Ramos (cell line): Measurements from ENCODE around the gene PKIB.

Source experiments
- in situ Hi-C: fragments of 300-500 bp; cut with MboI; formaldehyde crosslinking; loops from one replicate; pipeline ENCODE4 v1.14.3; 2022; ENCODE audit warnings: low sequenced_read_pairs; ENCODE audit not compliant: unreplicated experiment

The PKIB gene

DNA sequence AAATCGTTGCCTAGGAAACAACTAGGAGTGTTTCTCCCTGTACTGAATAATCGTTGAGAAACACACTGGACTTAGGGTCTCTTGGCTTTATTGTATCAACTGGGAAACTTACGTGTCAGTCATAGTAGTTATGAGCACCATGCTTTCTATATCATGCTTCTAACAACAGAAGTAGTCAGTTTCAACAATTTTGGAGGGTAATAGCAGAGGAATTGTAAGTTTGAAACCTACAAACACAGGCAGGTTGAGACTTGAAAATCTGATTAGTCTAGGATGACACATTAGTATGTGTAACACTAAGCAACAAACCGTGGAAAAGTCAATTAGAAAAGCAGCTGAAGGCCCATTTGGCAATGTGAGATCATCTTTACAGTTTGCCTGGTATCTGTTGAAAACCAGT, 125.4 kb downstream of the PKIB start:
- in situ Hi-C loops, result loop anchor here (25.0 kb wide), 1 partner anchor 102 kb away; no protein-coding TSS in a partner anchor

DNA sequence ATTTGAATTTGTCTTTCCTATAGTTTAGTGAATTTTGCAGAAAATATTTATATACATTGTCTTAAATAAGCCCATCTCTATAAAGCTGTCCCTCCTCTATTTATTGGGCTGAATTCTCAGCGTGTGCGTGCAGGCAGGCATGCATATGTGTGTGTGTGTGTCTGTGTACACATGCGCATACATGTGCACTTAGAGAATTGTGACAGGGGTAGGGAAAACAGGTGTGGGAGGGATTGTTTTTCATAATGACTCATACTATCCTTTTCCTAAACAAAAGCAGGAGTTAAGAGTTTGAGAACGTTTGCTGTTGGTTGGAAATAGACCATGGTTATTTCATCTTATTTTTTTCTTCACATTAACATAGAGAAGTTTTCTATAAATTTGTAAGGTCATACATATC, 126.0 kb downstream of the PKIB start:
- in situ Hi-C loops, result loop anchor here (25.0 kb wide), 1 partner anchor 101 kb away; no protein-coding TSS in a partner anchor

DNA sequence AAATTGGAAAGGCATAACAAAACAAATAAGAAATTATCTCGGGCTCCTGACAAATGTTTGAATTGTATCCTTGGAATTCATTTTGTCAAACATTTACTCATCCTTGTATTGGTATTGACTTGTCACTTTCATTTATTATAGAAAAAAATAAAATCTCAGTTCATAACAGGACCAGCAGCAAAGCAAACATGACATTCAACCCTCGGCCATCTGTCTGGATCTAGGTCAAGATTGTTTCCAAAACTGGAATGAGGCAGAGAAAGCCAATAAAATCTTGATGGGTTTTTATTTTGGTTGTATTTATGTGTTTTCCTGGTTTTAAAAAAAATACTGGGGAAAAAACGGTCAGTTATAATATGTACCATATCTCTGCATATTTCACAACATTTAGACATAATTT, 126.4 kb downstream of the PKIB start:
- in situ Hi-C loops, result loop anchor here (25.0 kb wide), 1 partner anchor 101 kb away; no protein-coding TSS in a partner anchor

DNA sequence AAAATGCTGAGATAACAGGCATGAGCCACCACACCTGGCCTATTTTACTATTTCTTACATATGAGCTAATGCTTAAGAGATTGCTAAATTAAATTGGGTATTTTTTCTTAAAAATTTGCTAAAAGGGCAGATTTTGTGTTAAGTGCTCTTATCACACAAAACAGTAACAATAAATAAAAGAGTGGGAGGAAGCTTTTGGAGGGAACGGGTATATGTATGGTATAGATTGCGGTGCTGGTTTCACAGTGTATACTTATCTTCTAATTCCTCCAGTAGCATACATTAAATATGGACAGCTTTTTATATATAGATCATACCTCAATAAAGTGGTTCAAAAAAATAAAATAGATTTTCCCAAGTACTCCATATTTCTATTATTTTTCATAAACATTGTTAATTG, 129.9 kb downstream of the PKIB start:
- in situ Hi-C loops, result loop anchor here (25.0 kb wide), 1 partner anchor 97 kb away; no protein-coding TSS in a partner anchor

DNA sequence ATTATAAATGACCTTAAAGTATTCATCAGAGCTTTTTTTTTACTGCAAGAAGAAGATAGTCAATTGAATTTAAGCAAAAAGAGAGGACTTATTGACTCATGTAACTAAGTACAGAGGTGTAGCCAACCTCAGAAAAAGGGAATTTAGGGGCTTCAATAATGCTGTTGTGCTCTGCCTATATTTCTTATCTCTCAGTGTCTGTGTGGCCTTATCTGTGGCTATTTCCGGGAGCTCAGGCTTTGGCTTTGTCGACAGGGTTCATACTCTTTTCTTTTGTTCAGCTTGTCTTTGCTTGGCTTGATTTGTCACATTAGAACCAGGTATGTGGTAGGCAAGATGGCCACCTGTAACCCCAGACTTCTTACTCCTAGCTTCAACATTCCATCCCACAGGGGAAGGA, 130.7 kb downstream of the PKIB start:
- in situ Hi-C loops, result loop anchor here (25.0 kb wide), 1 partner anchor 96 kb away; no protein-coding TSS in a partner anchor

DNA sequence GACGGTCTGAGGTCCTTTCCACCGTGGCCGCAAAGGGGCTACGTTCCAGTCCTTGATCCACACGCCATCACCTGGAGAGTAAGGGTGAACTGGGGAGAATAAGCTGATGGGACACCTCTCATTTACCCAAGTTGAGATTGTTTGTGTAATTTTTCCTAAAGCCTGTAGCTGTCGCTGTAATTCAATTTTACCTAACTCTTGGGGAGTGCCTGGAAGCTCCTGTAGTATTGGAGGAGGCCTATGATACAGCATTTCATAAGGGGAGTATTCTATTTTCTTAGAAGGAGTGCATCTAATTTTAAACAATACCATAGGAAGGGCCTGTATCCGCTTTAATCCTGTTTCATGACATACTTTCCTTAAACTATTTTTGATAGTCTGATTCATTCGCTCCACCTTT, 134.0 kb downstream of the PKIB start:
- in situ Hi-C loops, result loop anchor here (25.0 kb wide), 1 partner anchor 93 kb away; no protein-coding TSS in a partner anchor

DNA sequence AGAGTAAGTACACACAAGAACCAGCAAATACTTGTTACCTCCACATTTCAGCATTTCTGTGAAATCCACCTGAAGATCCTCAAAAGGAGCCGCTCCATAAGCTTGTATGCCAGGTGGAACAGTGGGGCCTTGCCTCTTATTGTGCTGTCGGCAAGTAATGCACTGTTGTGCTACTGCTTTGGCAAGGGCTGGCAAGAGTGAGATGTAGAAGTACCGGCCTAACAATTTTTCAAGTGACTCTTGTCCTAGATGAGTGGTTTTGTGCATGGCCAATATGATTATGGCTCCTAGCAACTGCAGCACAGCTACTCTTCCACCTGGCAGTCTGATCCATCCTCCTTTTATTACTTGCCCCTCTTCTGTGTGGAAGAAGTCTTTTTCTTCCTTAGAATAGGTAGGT, 134.7 kb downstream of the PKIB start:
- in situ Hi-C loops, result loop anchor here (25.0 kb wide), 1 partner anchor 92 kb away; no protein-coding TSS in a partner anchor

DNA sequence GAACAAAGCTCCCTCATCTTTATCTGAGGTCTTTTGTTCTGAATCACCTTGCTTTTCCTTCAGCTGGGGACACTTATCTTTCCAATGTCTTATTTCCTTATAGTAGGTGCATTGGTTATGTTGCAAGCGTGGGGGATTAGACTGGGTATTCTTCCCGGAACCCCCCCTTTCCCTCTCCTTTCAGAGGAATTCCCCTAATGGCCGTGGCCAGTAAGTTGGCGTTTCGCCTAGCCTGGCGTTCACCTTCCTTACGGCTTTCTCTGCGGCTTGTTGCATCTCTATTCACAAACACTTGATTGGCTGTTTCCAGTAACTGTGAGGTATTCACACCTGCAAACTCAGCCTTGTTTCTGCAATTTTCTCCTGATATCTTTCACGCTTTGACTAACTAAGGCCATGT, 136.5 kb downstream of the PKIB start:
- in situ Hi-C loops, result loop anchor here (25.0 kb wide), 1 partner anchor 91 kb away; no protein-coding TSS in a partner anchor

DNA sequence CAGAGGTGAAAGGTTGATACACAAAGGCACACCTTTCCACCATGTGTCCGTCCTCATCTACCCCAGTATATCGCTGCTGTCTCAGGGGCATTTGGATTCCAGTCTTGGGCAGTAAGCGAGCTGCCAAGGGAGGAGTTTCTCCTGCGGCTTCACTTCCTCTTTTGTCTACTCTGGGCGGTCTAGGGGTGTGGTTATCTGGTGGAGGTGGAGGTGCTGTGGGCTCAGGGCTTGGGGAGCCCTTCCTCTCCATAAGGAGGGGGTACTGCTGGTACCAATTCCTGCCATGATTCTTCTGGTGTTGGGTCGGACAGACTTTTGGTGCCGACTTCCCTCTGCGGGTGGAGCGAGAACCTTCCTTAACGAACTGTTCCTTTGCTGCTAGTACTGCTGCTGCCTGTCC, 137.4 kb downstream of the PKIB start:
- in situ Hi-C loops, result loop anchor here (25.0 kb wide), 1 partner anchor 90 kb away; no protein-coding TSS in a partner anchor

DNA sequence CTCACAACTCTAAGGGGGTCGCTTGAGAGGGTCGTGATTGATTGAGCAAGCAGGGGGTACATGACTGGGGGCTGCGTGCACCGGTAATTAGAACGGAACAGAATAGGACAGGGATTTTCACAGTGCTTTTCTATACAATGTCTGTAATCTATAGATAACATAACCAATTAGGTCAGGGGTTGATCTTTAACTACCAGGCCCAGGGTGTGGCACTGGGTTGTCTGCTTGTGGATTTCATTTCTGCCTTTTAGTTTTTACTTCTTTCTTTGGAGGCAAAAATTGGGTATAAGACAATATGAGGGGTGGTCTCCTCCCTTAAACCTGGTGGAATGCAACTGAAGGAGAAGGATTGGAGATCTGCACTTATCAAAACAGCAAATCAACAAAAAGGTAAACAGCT, 138.7 kb downstream of the PKIB start:
- in situ Hi-C loops, result loop anchor here (25.0 kb wide), 1 partner anchor 88 kb away; no protein-coding TSS in a partner anchor

DNA sequence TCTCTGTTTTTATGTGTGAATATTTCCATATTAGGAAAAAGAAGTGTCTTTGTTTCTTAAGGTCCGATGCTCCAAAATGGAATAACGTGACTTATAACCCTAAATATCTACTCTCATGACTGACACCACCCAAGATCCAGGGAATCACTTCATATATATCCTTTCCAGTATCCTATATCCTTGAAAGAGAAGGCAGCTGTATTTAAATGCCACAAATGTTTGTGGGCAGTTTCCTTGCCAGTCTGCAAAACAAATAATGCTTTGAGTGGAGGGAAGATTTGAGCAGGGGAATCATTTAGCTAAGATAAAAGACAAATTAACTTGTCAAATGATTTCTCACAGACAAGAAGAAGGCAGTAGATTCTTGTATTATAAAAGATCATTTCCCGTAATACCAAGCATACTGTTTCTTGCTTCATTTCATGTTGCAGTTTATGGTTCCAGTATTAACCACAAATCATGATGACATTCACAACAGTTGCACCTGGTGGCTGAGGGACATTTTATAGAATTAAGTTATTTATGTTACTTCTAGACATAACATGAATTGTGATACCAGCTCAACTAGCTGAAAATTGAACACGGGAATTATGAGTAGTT, 139.3 kb downstream of the PKIB start:
- in situ Hi-C loops, result loop anchor here (25.0 kb wide), 1 partner anchor 88 kb away; no protein-coding TSS in a partner anchor

DNA sequence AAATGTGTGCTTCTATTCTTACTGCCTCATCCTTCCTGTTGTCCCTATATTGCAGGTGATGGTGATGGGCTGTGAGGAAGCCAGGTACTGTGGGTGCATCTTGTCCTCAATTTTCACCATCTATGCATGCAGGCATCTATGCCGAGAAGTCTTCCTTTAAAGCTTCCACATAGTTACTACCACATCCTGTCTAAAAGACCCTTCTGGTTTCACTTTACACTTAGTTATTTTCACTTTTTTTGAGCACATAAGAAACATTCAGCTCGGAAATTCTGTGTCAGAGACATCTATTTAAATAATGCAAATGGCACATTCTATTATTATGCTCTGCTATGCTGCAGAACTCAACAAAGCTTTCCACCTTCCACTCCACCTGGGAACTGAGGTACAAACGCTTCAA, 141.1 kb downstream of the PKIB start:
- in situ Hi-C loops, result no loop called here

DNA sequence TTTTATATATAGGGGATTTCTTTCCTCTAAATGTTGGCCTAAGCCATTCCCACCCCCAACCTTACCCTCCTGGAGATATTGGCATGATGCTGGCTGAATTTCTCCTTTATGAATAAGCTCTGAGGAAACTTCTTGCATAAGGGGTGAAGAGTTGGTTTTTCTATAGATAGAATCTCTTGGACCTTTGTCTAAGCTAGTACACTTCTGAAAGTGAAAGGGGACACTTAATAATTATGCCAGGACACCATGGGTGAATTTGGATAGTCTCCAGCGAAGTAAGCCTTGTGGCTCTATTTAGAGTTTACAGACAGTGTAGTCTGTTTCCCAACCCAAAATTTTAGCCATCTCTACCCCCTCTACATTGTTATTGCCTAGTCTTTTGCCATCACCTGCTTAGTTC, 142.3 kb downstream of the PKIB start:
- in situ Hi-C loops, result no loop called here

DNA sequence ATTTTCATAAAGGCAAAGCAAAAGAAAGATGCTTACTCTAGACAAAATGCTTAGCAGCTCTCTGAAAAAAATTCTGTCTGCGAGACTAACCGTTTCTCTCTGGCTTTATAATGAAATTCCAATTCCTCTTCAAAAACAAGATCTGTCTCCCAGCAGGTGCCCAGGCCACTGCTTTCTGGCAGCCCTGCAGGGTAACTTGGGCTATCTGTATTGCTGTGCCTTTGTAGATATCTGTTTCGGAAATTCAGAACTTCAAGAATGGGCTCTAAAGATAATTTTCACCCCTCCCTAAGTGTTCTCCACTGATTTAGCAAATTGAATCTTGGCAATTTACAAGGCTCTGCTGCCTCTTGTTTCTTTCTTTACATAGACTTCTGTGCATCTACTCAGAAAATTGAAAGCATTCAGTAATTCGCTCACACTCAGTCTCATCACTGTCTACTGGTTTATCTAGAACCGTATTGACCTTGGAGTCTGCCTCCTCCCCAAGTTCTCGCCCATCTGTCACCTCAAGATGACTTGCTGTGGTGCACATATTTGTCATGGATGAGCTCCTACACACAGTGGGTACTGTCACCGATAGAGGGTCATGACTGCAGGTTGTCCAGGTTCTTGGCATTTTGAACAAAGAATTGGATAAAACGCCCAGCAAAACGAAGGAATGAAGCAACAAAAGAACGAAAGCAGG, 142.9 kb downstream of the PKIB start:
- in situ Hi-C loops, result no loop called here

DNA sequence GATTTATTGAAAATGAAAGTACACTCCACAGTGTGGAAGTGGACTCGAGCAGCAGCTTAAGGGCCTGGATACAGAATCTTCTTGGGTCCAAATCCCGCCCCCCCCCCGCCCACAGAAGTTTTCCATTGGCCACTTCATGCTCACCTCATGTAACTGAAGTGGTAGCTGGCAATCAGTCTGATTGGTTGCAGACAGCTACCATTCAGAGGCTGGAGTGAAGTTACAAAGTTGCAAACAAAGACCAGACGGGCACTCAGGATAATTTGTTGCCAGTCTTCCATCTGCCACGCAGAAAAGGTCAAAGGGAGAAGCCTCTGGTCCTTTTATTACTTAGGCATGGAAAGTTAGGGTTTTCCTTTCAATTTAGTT, 143.5 kb downstream of the PKIB start:
- in situ Hi-C loops, result no loop called here

DNA sequence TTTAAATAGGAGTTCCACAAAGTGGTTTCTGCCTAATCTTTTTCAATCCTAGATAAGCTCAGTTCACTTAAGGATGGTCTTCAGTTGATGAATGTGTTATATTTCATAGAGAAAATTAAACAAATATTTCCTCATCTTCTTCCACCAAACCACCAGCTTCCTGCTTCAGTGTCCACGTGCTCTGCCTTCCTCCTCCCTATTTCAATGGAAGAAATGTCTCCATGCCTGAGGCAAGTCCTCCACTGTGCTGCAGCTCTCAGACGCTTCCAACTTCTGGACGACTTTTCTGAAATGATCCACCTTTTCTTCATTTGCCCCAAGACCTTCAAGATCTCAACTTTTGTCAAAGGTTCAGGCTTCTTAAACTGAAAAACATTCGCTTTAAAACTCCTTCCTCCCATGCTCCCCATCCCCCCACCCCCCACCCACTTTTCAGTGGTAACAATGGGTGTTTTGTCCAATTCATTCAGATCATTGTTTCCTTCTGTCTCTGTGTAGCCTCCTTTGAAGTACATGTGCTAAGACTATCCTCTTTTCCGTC, 144.1 kb downstream of the PKIB start:
- in situ Hi-C loops, result no loop called here

DNA sequence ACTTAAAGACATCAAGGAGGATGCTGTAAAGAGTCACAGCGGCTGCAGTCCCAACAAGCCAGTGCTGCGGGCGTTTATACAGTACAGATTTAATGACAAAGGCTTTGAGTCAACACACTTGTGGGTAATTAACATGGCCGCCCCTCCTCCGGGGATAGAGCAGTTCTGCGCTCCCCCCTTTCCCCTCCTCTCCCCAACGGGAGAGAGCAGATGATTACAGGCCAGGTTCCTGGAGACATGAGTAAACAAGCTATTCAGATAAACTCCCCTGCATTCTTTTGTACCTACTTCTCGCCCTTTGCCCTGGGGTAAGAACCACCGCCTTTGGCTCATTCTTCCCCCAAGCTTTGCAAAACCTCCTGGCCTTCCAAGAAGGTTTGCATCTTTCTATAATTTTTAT, 145.7 kb downstream of the PKIB start:
- in situ Hi-C loops, result no loop called here

DNA sequence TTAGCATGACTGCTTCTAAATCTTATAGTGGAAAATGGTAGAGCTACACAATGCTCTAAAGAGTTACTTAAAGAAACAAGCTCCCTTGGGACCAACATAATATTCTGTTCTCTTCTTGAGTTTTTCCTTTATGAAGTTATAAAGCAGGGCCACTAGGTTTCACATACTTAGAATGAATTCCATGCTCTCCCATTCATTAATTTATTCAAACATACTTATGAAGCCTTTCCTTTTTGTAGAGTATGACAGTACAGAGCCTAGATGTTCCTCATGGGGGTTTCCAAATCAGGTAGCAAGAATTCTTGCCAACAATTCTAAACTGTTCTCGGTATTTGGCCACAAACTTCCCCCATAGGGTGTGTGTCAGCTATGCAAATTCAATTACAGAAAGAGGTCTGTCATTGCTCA, 148.7 kb downstream of the PKIB start:
- in situ Hi-C loops, result no loop called here

DNA sequence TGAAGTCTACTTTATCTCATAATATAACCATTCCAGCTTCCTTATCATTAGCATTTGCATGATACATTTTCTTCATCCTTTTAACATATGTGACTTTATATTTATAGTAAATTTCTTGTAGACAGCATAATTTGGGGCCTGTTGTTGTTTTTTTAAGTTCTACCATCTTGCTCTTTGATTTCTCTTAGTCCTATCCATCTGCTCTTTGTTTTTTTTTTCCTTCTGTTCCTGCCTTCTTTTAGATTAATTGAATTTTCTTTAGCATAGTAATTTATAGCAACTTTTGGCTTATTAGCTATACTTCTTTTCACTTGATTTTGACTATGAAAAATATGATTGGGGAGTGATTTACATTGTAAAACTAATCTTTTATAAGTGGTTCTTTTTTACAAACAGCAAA, 150.1 kb downstream of the PKIB start:
- in situ Hi-C loops, result no loop called here

DNA sequence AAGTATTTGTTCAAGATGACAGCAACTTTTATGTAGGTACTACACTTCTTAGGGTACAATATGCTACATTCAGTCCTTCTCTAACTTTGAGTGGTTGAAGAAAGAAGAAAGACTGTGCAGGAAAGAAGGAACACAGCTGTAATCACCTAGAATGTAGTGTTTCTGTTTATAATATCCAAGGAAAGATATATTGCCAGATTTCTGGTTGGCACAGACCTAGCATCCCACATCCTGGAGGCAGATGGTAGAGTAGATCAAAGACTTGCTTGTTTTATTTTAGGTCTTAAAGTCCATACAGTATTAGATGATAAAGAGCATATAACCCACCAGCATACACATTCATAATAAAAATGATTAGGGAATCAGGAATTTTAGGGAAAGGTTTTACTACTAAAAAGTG, 156.1 kb downstream of the PKIB start:
- in situ Hi-C loops, result no loop called here

DNA sequence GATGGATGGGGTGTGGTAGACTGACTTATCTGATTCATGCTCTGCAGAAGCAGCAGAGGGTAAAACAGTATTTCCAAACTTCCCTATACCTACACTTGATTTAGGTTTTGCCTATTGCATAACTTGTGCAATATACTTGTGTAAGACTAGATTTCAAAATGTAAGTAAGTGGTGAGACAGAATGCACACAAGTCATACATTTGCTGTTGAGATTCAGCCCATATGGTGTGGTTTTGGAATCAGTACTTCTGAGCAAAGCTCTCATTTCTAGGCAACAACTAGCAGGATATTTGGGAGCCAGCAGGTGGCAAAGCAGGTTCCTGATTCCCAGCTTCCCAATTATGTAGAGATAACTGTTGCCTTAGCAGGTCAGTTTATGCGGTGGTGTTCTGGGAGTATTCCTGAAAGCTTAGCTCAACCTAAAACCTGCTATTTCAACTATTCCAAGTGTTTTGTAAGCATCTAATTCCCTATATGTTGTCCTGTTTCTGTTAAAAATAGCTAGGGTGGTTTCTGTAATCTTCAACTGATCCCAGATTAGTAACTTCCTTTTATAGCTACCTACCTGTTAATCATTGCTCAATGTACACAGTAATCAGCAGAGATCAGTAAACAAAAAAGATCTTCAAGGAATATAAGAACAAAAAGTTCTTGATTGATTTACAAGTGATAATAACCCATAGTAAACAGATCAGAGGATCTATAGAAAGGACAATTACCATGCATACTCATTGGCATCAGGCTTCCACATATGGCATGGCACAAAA, 160.8 kb downstream of the PKIB start:
- in situ Hi-C loops, result no loop called here
